GM19351 (cell line): ENCODE measurements around the gene MBOAT1.
"Not testable (repeated sequence)": the region's sequence is repeated elsewhere in the genome, so short reads cannot be mapped to it uniquely, and the experiment has no call there.

Source experiments
- ATAC-seq: cut with Tn5 transposase; IDR thresholded peaks from one replicate; pipeline ENCODE4 v1.9.1; 2021; ENCODE audit warnings: mild to moderate bottlenecking, moderate library complexity; ENCODE audit not compliant: unreplicated experiment

Gene MBOAT1

GRCh38 chr6:20173833-20174792 lies 38.2 kb downstream of the MBOAT1 start:
- ATAC-seq: no peak

GRCh38 chr6:20172842-20173456 lies 39.3 kb downstream of the MBOAT1 start:
- no peak for ATAC-seq

GRCh38 chr6:20170455-20171148 lies 41.7 kb downstream of the MBOAT1 start:
- no peak for ATAC-seq

- no peak for ATAC-seq
Observed at GRCh38 chr6:20169786-20170185, 42.5 kb downstream of the MBOAT1 start.

GRCh38 chr6:20169119-20169557 lies 43.1 kb downstream of the MBOAT1 start:
- ATAC-seq: no peak

- no peak for ATAC-seq
Observed at GRCh38 chr6:20168690-20169089, 43.6 kb downstream of the MBOAT1 start.

- no peak for ATAC-seq
Observed at GRCh38 chr6:20167601-20168000, 44.7 kb downstream of the MBOAT1 start.

- no peak for ATAC-seq
Observed at GRCh38 chr6:20166210-20166609, 46.1 kb downstream of the MBOAT1 start.

- ATAC-seq: no peak
Observed at GRCh38 chr6:20162515-20162914, 49.8 kb downstream of the MBOAT1 start.

- ATAC-seq: no peak
Observed at GRCh38 chr6:20160541-20161283, 51.6 kb downstream of the MBOAT1 start.

GRCh38 chr6:20159781-20160540 lies 52.3 kb downstream of the MBOAT1 start:
- no peak for ATAC-seq

- ATAC-seq: no peak
Observed at GRCh38 chr6:20159098-20159497, 53.2 kb downstream of the MBOAT1 start.

- no peak for ATAC-seq
Observed at GRCh38 chr6:20158676-20159075, 53.6 kb downstream of the MBOAT1 start.

- ATAC-seq: no peak
Observed at GRCh38 chr6:20156824-20157223, 55.4 kb downstream of the MBOAT1 start.

GRCh38 chr6:20154753-20155152 lies 57.5 kb downstream of the MBOAT1 start:
- ATAC-seq: no peak

- no peak for ATAC-seq
Observed at GRCh38 chr6:20153194-20153593, 59.1 kb downstream of the MBOAT1 start.

GRCh38 chr6:20148433-20148832 lies 63.8 kb downstream of the MBOAT1 start:
- no peak for ATAC-seq

GRCh38 chr6:20147469-20147868 lies 64.8 kb downstream of the MBOAT1 start:
- ATAC-seq: no peak

GRCh38 chr6:20146831-20147230 lies 65.4 kb downstream of the MBOAT1 start:
- ATAC-seq: not testable (repeated sequence)

- ATAC-seq: no peak
Observed at GRCh38 chr6:20146291-20146690, 66.0 kb downstream of the MBOAT1 start.
